Tibial nerve (tissue), 4 donors: Measurements from ENCODE around the gene NKAIN2. TPM values are rescaled to one million over a fixed set of nuclear protein-coding genes. Genes with fewer than 3 reads are reported as not detected.

ENCODE experiments used
- DNase-seq, 2 donors: peaks; one replicate each; pipeline ENCODE4 v3.0.0-alpha.2; 2019; ENCODE audit warnings: low spot score in 2 of 2
- H3K27ac ChIP-seq, 4 donors: fragments of 200-600 bp; sonication (generic) in 3 of 4; one replicate each; pipeline ENCODE4 v1.5.1; 2017 to 2019; ENCODE audit warnings: mild to moderate bottlenecking in 1 of 4
- H3K27me3 ChIP-seq, 2 donors: fragments of 200-600 bp; sonication (generic) in 1 of 2; one replicate each; pipeline versions ENCODE4 v1.5.1 to v1.6.0; 2017 to 2019
- H3K36me3 ChIP-seq, 3 donors: fragments of 200-600 bp; sonication (generic); one replicate each; pipeline ENCODE4 v1.5.1; 2018 to 2019
- H3K4me1 ChIP-seq, 4 donors: fragments of 200-600 bp; sonication (generic) in 3 of 4; one replicate each; pipeline ENCODE4 v1.5.1; 2017 to 2019
- H3K4me3 ChIP-seq, 4 donors: fragments of 200-600 bp; sonication (generic) in 3 of 4; one replicate each; pipeline ENCODE4 v1.5.1; 2017 to 2019; ENCODE audit warnings: mild to moderate bottlenecking in 1 of 4, moderate library complexity in 1 of 4
- H3K9me3 ChIP-seq, 4 donors: fragments of 200-600 bp; sonication (generic) in 3 of 4; one replicate each; pipeline ENCODE4 v1.5.1; 2017 to 2019
- CTCF ChIP-seq, 5 experiments: fragments of 200-600 bp in 3 of 5; fragments of 450-650 bp in 2 of 5; sonication (generic) in 3 of 5; IDR thresholded peaks; one replicate each; pipeline ENCODE4 v1.5.1; 2016 to 2019; ENCODE audit warnings: antibody characterized with exemption in 5 of 5, mild to moderate bottlenecking in 3 of 5, moderate library complexity in 2 of 5
- EP300 ChIP-seq, 2 donors: sonication (generic); formaldehyde crosslinking; IDR thresholded peaks; one replicate each; pipeline ENCODE4 v1.6.1; 2017; ENCODE audit warnings: antibody characterized with exemption in 2 of 2, mild to moderate bottlenecking in 1 of 2
- POLR2A ChIP-seq, 2 donors: fragments of 450-650 bp; IDR thresholded peaks; one replicate each; pipeline ENCODE4 v1.6.1; 2017; ENCODE audit warnings: antibody characterized with exemption in 2 of 2, mild to moderate bottlenecking in 2 of 2, moderate library complexity in 2 of 2
- WGBS, 2 donors: methylation state at CpG; one replicate each; pipeline ENCODE4 v1.1.5; 2018; 5-methylcytosine and 5-hydroxymethylcytosine counted together
- total RNA-seq, 4 donors: library from RNA; depleted of rRNA; stranded (reverse); fragments of >200 nt; gene quantifications; one replicate each; pipeline ENCODE4 v1.1.0, GENCODE V29; 2016

Gene NKAIN2
- total RNA-seq, 4 donors from 2014 or later = 8.1 to 20.8 (median 15.2) TPM

GRCh38 chr6:124090491-124090890 lies 286.8 kb downstream of the NKAIN2 start:
- no peak for DNase-seq
- Histone ChIP-seq H3K9me3 (no peaks in the 10 kb centered on the region), H3K27me3 (no peaks in the 10 kb centered on the region), H3K27ac (no peak overlapping the region), H3K4me3 (no peak overlapping the region), H3K36me3 (no peaks in the 10 kb centered on the region), H3K4me1 (no peaks in the 10 kb centered on the region)
- TF ChIP-seq EP300 (IDR thresholded peaks at IDR 0.05) (no peak), POLR2A (IDR thresholded peaks at IDR 0.05) (no peak), CTCF (IDR thresholded peaks at IDR 0.05) (no peak)
- WGBS, 2 donors = 78 to 80% methylated on average over 2 of the region's 2 CpGs

- WGBS, 2 donors = 50 to 68% methylated on average over 1 of the region's 1 CpG
- Histone ChIP-seq H3K27me3 (no peaks in the 10 kb centered on the region), H3K4me3 (no peak overlapping the region), H3K4me1 (no peaks in the 10 kb centered on the region), H3K9me3 (no peaks in the 10 kb centered on the region), H3K27ac (no peak overlapping the region), H3K36me3 (no peaks in the 10 kb centered on the region)
- DNase-seq = no peak
- TF ChIP-seq EP300 (IDR thresholded peaks at IDR 0.05) = no peak
- no peak for TF ChIP-seq CTCF (IDR thresholded peaks at IDR 0.05)
- TF ChIP-seq POLR2A (IDR thresholded peaks at IDR 0.05) = no peak
These were observed 295.9 kb downstream of the NKAIN2 start for GRCh38 chr6:124099520-124099919.

GRCh38 chr6:124110514-124110913 lies 306.8 kb downstream of the NKAIN2 start:
- H3K4me3 ChIP-seq = no peak overlapping the region
- H3K27me3 ChIP-seq = no peaks in the 10 kb centered on the region
- H3K9me3 ChIP-seq = no peaks in the 10 kb centered on the region
- H3K36me3 ChIP-seq = no peaks in the 10 kb centered on the region
- no peak for DNase-seq
- 72 to 75% methylated on average over 4 of the region's 4 CpGs for WGBS, 2 donors
- no peak overlapping the region for H3K27ac ChIP-seq
- no peaks in the 10 kb centered on the region for H3K4me1 ChIP-seq
- no peak for TF ChIP-seq CTCF (IDR thresholded peaks at IDR 0.05)
- no peak for TF ChIP-seq EP300 (IDR thresholded peaks at IDR 0.05)
- TF ChIP-seq POLR2A (IDR thresholded peaks at IDR 0.05) = no peak

- Histone ChIP-seq H3K27ac (no peak overlapping the region), H3K9me3 (no peaks in the 10 kb centered on the region), H3K36me3 (no peaks in the 10 kb centered on the region), H3K4me3 (no peak overlapping the region), H3K4me1 (no peaks in the 10 kb centered on the region), H3K27me3 (no peaks in the 10 kb centered on the region)
- no peak for DNase-seq
- 83 to 93% methylated on average over 1 of the region's 1 CpG for WGBS, 2 donors
- no peak for TF ChIP-seq POLR2A (IDR thresholded peaks at IDR 0.05)
- TF ChIP-seq EP300 (IDR thresholded peaks at IDR 0.05) = no peak
- TF ChIP-seq CTCF (IDR thresholded peaks at IDR 0.05) = no peak
These were observed 315.9 kb downstream of the NKAIN2 start for GRCh38 chr6:124119596-124119995.

GRCh38 chr6:124123617-124124209 lies 320.0 kb downstream of the NKAIN2 start:
- H3K4me3 ChIP-seq = no peak overlapping the region
- TF ChIP-seq CTCF (IDR thresholded peaks at IDR 0.05) = no peak
- TF ChIP-seq POLR2A (IDR thresholded peaks at IDR 0.05) = no peak
- TF ChIP-seq EP300 (IDR thresholded peaks at IDR 0.05) = no peak
- H3K9me3 ChIP-seq = no peaks in the 10 kb centered on the region
- 85 to 89% methylated on average over 2 of the region's 2 CpGs for WGBS, 2 donors
- H3K4me1 ChIP-seq = no peaks in the 10 kb centered on the region
- H3K27me3 ChIP-seq = no peaks in the 10 kb centered on the region
- H3K27ac ChIP-seq = no peak overlapping the region
- H3K36me3 ChIP-seq = no peaks in the 10 kb centered on the region
- DNase-seq = no peak
